ENCODE data around the gene ZNF80. TPM values are rescaled to one million over a fixed set of nuclear protein-coding genes. Genes with fewer than 3 reads are reported as not detected.
"Not testable (repeated sequence)": the region's sequence is repeated elsewhere in the genome, so short reads cannot be mapped to it uniquely, and the experiment has no call there.

ZNF80 gene
- total RNA-seq, 1 donor from 2014 or later: not detected

DNA sequence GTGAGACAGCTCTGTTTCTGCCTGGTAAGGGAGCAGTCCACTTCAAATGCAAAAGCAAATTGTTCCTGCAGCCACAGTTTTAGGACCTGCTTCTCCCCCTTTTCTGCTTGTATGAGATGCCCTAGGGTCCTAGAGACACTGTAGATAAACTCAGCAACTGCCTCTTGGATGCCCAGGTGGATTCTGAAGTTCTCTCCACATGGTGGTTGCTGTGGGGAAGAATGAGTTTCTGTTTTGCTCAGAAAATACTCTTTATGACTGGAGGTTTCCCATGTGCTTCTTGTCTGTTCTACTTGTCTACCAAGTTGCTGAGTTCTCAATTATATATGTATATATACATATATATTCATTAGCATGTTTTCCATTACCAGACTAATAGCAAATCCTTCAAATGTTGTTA lies 5.6 kb upstream of the ZNF80 start:
- Histone ChIP-seq H3F3A (ENCODE audit: low read depth) (no peaks in the 10 kb centered on the region), H3K4me1 (no peaks in the 10 kb centered on the region), H3K36me3 (no peaks in the 10 kb centered on the region), H3K27me3 (no peaks in the 10 kb centered on the region), H3K27ac (no peak overlapping the region), H2AFZ (replicated peaks) (no peak overlapping the region), H3K9ac (no peak overlapping the region), H4K20me1 (ENCODE audit: low read depth) (no peaks in the 10 kb centered on the region), H3K9me3 (ENCODE audit: low read depth) (no peaks in the 10 kb centered on the region), H3K4me3 (no peak overlapping the region), H3K4me2 (no peak overlapping the region), H3K79me2 (ENCODE audit: low read depth) (no peaks in the 10 kb centered on the region)
- no peak for DNase-seq (ENCODE audit: low spot score)
- Mint-ChIP-seq H3K27me3 (ENCODE audit: insufficient read depth, low read depth) (peaks cover 2% of the 10 kb centered on the region), H3K4me1 (no peaks in the 10 kb centered on the region), H3K4me3 (no peak overlapping the region), H3K9me3 (peaks cover 5% of the 10 kb centered on the region), H3K27ac (no peak overlapping the region), H3K36me3 (no peaks in the 10 kb centered on the region)
- TF ChIP-seq EZH2 (IDR thresholded peaks at IDR 0.05) (no peak), EZH2phosphoT487 (IDR thresholded peaks at IDR 0.05) (no peak), CTCF (IDR thresholded peaks at IDR 0.05) (no peak)

GRCh38 chr3:114241262-114241661 lies 3.9 kb upstream of the ZNF80 start:
- H3K9ac ChIP-seq: no peak overlapping the region
- no peak overlapping the region for H3K4me2 ChIP-seq
- no peaks in the 10 kb centered on the region for H3K27me3 ChIP-seq
- H3F3A ChIP-seq (ENCODE audit: low read depth): no peaks in the 10 kb centered on the region
- Mint-ChIP-seq H3K9me3 (peaks cover 7% of the 10 kb centered on the region), H3K4me3 (no peak overlapping the region), H3K27me3 (ENCODE audit: insufficient read depth, low read depth) (no peaks in the 10 kb centered on the region), H3K4me1 (no peaks in the 10 kb centered on the region), H3K27ac (no peak overlapping the region), H3K36me3 (no peaks in the 10 kb centered on the region)
- no peak overlapping the region for H3K4me3 ChIP-seq
- no peaks in the 10 kb centered on the region for H3K36me3 ChIP-seq
- no peak for TF ChIP-seq CTCF (IDR thresholded peaks at IDR 0.05)
- TF ChIP-seq EZH2phosphoT487 (IDR thresholded peaks at IDR 0.05): no peak
- TF ChIP-seq EZH2 (IDR thresholded peaks at IDR 0.05): no peak
- H2AFZ ChIP-seq (replicated peaks): no peak overlapping the region
- no peak overlapping the region for H3K27ac ChIP-seq
- no peaks in the 10 kb centered on the region for H4K20me1 ChIP-seq (ENCODE audit: low read depth)
- H3K9me3 ChIP-seq (ENCODE audit: low read depth): no peaks in the 10 kb centered on the region
- DNase-seq (ENCODE audit: low spot score): no peak
- H3K4me1 ChIP-seq: no peaks in the 10 kb centered on the region
- no peaks in the 10 kb centered on the region for H3K79me2 ChIP-seq (ENCODE audit: low read depth)

DNA sequence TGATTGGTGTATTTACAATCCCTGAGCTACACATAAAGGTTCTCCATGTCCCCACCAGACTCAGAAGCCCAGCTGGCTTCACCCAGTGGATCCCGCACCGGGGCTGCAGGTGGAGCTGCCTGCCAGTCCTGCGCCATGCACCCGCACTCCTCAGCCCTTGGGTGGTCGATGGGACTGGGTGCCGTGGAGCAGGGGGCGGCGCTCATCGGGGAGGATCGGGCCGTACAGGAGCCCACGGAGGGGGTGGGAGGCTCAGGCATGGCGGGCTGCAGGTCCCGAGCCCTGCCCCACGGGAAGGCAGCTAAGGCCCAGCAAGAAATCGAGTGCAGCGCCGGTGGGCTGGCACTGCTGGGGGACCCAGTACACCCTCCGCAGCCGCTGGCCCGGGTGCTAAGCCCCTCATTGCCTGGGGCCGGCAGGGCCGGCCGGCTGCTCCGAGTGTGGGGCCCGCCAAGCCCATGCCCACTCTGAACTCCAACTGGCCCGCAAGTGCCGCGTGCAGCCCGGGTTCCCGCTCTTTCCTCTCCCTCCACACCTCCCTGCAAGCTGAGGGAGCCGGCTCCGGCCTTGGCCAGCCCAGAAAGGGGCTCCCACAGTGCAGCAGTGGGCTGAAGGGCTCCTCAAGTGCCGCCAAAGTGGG lies 888 bp upstream of the ZNF80 start:
- not testable (repeated sequence) for H3K9me3 Mint-ChIP-seq; H3K27me3 Mint-ChIP-seq (ENCODE audit: insufficient read depth, low read depth)

GRCh38 chr3:114235431-114235830 lies 1.9 kb downstream of the ZNF80 start:
- H3K27ac ChIP-seq: no peak overlapping the region
- H3K4me3 Mint-ChIP-seq: no peak overlapping the region
- H3K27me3 ChIP-seq: no peaks in the 10 kb centered on the region
- no peaks in the 10 kb centered on the region for H3F3A ChIP-seq (ENCODE audit: low read depth)
- H3K9me3 ChIP-seq (ENCODE audit: low read depth): no peaks in the 10 kb centered on the region
- no peaks in the 10 kb centered on the region for H3K79me2 ChIP-seq (ENCODE audit: low read depth)
- peaks cover 4% of the 10 kb centered on the region for H3K27me3 Mint-ChIP-seq (ENCODE audit: insufficient read depth, low read depth)
- H3K4me3 ChIP-seq: no peak overlapping the region
- H2AFZ ChIP-seq (replicated peaks): no peak overlapping the region
- no peak overlapping the region for H3K27ac Mint-ChIP-seq
- no peaks in the 10 kb centered on the region for H3K4me1 Mint-ChIP-seq
- no peaks in the 10 kb centered on the region for H3K36me3 ChIP-seq
- H3K4me2 ChIP-seq: no peak overlapping the region
- peaks cover 2% of the 10 kb centered on the region for H3K9me3 Mint-ChIP-seq
- H3K9ac ChIP-seq: no peak overlapping the region
- no peak for TF ChIP-seq EZH2phosphoT487 (IDR thresholded peaks at IDR 0.05)
- TF ChIP-seq EZH2 (IDR thresholded peaks at IDR 0.05): no peak
- no peak for TF ChIP-seq CTCF (IDR thresholded peaks at IDR 0.05)
- DNase-seq (ENCODE audit: low spot score): no peak
- H3K4me1 ChIP-seq: no peaks in the 10 kb centered on the region
- no peaks in the 10 kb centered on the region for H3K36me3 Mint-ChIP-seq
- H4K20me1 ChIP-seq (ENCODE audit: low read depth): no peaks in the 10 kb centered on the region

More for the DNA sequence above, 888 bp upstream of the ZNF80 start:
- H3K36me3 Mint-ChIP-seq; H3K9me3 ChIP-seq (ENCODE audit: low read depth); H3K27me3 ChIP-seq; H3F3A ChIP-seq (ENCODE audit: low read depth); H3K79me2 ChIP-seq (ENCODE audit: low read depth); H3K4me3 Mint-ChIP-seq; DNase-seq (ENCODE audit: low spot score); H3K4me3 ChIP-seq; H3K9ac ChIP-seq; H3K27ac Mint-ChIP-seq; H4K20me1 ChIP-seq (ENCODE audit: low read depth); H2AFZ ChIP-seq (replicated peaks); H3K27ac ChIP-seq; H3K4me1 Mint-ChIP-seq; H3K36me3 ChIP-seq; H3K4me1 ChIP-seq; H3K4me2 ChIP-seq: not testable (repeated sequence)

Measured in neural progenitor cell (in vitro differentiated cells).